Ovary (tissue), 9 donors: Measurements from ENCODE around the gene HFE. TPM values are rescaled to one million over a fixed set of nuclear protein-coding genes. Genes with fewer than 3 reads are reported as not detected.
A peak's percentile ranks its signal among the peaks of the same experiment; 100 is the strongest.

Experiments used
- DNase-seq, 5 donors: peaks; one replicate each; pipeline ENCODE4 v3.0.0-alpha.2; 2019 to 2020
- H3K27ac ChIP-seq, 2 donors: fragments of 200-600 bp; one replicate each; pipeline versions ENCODE4 v1.5.1 to v1.8.0; 2019 to 2022
- H3K27me3 ChIP-seq: fragments of 200-600 bp; one replicate; pipeline ENCODE4 v1.8.0; 2022
- H3K36me3 ChIP-seq: fragments of 200-600 bp; sonication (generic); one replicate; pipeline ENCODE4 v1.5.1; 2019
- H3K4me1 ChIP-seq: one replicate; pipeline ENCODE4 v1.8.1; 2013; ENCODE audit warnings: mild to moderate bottlenecking, moderate library complexity; ENCODE audit not compliant: insufficient read depth
- H3K4me3 ChIP-seq: fragments of 200-600 bp; sonication (generic); one replicate; pipeline ENCODE4 v1.5.1; 2017
- H3K9me3 ChIP-seq, 2 donors: fragments of 200-600 bp in 1 of 2; sonication (generic) in 1 of 2; one replicate each; pipeline versions ENCODE4 v1.5.1 to v1.8.1; 2013 to 2019; ENCODE audit warnings: mild to moderate bottlenecking in 1 of 2, moderate library complexity in 1 of 2
- EP300 ChIP-seq: sonication (generic); formaldehyde crosslinking; IDR thresholded peaks from one replicate; pipeline ENCODE4 v1.6.1; 2017; ENCODE audit warnings: antibody characterized with exemption
- POLR2A ChIP-seq: fragments of 450-650 bp; IDR thresholded peaks from one replicate; pipeline ENCODE4 v1.6.1; 2017; ENCODE audit warnings: antibody characterized with exemption, mild to moderate bottlenecking, moderate library complexity
- WGBS, 3 donors: extraction: QIAGEN DNeasy Blood & Tissue Kit in 1 of 3; methylation state at CpG; one replicate each; pipeline versions ENCODE4 v1.1.5 to v1.1.7; 2013 to 2017; 5-methylcytosine and 5-hydroxymethylcytosine counted together
- intact Hi-C, 4 donors: fragments of 100-400 bp; cut with DNase I; formaldehyde crosslinking; loops; one replicate each; pipeline versions ENCODE4 v1.11.0 to v1.15.1; 2022 to 2023
- polyA plus RNA-seq, 2 donors: library from polyadenylated mRNA; stranded (reverse); fragments of 200-250 nt in 1 of 2; fragments of 350-450 nt in 1 of 2; fragmentation: Illumina TruSeq in 1 of 2; extraction: RNeasy Lipid Tissue Mini Kit (QIAGEN cat#74804) in 1 of 2; gene quantifications; one replicate each; pipeline ENCODE4 v1.2.3, GENCODE V29; 2013 to 2014
- total RNA-seq, 7 donors: library from RNA; depleted of rRNA in 2 of 7; stranded (reverse); fragments of >200 nt in 2 of 7; fragmentation: NEBNext Ultra II Directional in 3 of 7; extraction: Animal tissue kit (Norgen Biotek cat#: 25700) in 3 of 7; gene quantifications; one replicate each; pipeline versions ENCODE4 v1.1.0 to v1.2.4, GENCODE V29; 2016 to 2023
- TF ChIP-seq, protein P1 (sequence below), 3 donors: fragments of 450-650 bp in 2 of 3; fragments of 200-600 bp in 1 of 3; IDR thresholded peaks; one replicate each; pipeline versions ENCODE4 v1.5.1 to v1.8.0; 2016 to 2022; ENCODE audit warnings: antibody characterized with exemption in 3 of 3, mild to moderate bottlenecking in 1 of 3
- donor health status: DM: no; HTN: no; CAD: no; lungs with moderate emphysema.
- donor health status: DM: no; HTN: no; CAD: no.
- donor health status: Bipolar disorder and iron deficiency.
- donor health status: DM: yes; HTN: yes; CAD: no.
- donor health status: DM: no; HTN: no; CAD: no.
- donor health status: DM: yes; HTN: yes; CAD: no.

The HFE gene
- total and polyA plus RNA-seq, 9 donors: 3.6 to 25.8 (median 7.4) TPM

- intact Hi-C loops: loop anchor here in 2 of 4 donors (2.0 to 10.0 kb wide), 3 partner anchors 35 to 163 kb away; a partner anchor contains a TSS
- DNase-seq: peak in 1 of 5 donors; percentile 27
- Histone ChIP-seq H3K27ac (no peak overlapping the region), H3K9me3 (no peaks in the 10 kb centered on the region), H3K27me3 (no peaks in the 10 kb centered on the region), H3K4me3 (no peak overlapping the region), H3K36me3 (no peaks in the 10 kb centered on the region), H3K4me1 (no peaks in the 10 kb centered on the region)
- TF ChIP-seq POLR2A (no peak), EP300 (no peak)
- TF ChIP-seq, protein P1, sequence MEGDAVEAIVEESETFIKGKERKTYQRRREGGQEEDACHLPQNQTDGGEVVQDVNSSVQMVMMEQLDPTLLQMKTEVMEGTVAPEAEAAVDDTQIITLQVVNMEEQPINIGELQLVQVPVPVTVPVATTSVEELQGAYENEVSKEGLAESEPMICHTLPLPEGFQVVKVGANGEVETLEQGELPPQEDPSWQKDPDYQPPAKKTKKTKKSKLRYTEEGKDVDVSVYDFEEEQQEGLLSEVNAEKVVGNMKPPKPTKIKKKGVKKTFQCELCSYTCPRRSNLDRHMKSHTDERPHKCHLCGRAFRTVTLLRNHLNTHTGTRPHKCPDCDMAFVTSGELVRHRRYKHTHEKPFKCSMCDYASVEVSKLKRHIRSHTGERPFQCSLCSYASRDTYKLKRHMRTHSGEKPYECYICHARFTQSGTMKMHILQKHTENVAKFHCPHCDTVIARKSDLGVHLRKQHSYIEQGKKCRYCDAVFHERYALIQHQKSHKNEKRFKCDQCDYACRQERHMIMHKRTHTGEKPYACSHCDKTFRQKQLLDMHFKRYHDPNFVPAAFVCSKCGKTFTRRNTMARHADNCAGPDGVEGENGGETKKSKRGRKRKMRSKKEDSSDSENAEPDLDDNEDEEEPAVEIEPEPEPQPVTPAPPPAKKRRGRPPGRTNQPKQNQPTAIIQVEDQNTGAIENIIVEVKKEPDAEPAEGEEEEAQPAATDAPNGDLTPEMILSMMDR (IDR thresholded peaks at IDR 0.05): no peak
- WGBS, 3 donors: 94 to 95% (median 95%) methylated on average over 18 of the region's 18 CpGs
Measured at GRCh38 chr6:26121141-26122004, 34.1 kb downstream of the HFE start.

DNA sequence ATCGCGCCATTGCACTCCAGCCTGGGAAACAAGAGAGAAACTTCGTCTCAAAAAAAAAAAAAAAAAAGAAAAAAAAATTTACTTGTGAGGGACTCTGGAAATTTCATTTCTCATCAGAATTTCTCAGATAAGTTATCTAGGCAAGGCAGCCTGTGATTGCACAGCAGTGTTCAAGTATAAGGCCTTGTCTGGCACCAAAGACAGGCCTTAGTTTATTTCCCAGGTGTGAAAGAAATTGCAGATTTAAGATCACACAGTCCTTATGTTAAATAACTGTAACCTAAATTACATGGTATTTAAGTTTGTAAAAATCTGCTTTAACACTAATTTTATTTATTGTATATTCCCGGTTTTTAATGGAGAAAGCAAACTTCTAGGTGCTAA, 34.8 kb downstream of the HFE start:
- TF ChIP-seq POLR2A (no peak), EP300 (no peak)
- TF ChIP-seq, protein P1 (IDR thresholded peaks at IDR 0.05): no peak
- Histone ChIP-seq H3K27ac (no peak overlapping the region), H3K27me3 (no peaks in the 10 kb centered on the region), H3K36me3 (no peaks in the 10 kb centered on the region), H3K9me3 (no peaks in the 10 kb centered on the region), H3K4me1 (no peaks in the 10 kb centered on the region), H3K4me3 (no peak overlapping the region)
- DNase-seq: no peak
- intact Hi-C loops: loop anchor here in 2 of 4 donors (2.0 to 10.0 kb wide), 3 partner anchors 35 to 163 kb away; a partner anchor contains a TSS
- 80 to 84% (median 83%) methylated on average over 4 of the region's 4 CpGs for WGBS, 3 donors

DNA sequence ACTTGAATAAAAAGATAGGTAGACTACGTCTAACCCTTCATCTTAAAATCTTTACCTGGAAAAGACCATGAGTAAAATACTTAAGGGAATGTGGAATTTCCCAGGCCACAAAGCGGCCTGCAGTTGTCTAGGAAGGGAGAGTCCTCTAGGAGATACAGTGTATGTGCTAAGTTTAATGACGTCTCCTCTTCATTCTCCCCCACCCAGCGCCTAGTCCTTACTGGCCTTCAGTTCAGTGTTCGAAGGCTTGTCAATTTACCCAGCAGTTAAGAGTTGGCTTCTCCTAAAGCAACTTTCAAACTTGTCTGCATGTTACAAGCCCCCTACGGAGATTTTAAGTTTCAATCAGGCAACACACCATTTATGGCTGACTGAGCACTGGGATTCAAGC, 35.2 kb downstream of the HFE start:
- TF ChIP-seq, protein P1 (IDR thresholded peaks at IDR 0.05): no peak
- no peak for TF ChIP-seq EP300
- no peak for TF ChIP-seq POLR2A
- intact Hi-C loops: loop anchor here in 2 of 4 donors (2.0 to 10.0 kb wide), 3 partner anchors 34 to 162 kb away; a partner anchor contains a TSS

GRCh38 chr6:26122793-26123674, 35.8 kb downstream of the HFE start:
- Histone ChIP-seq H3K27ac (peak overlapping the region; percentile 0 to 93), H3K36me3 (no peaks in the 10 kb centered on the region), H3K4me1 (peaks cover 3% of the 10 kb centered on the region), H3K4me3 (peak overlapping the region; percentile 90), H3K27me3 (no peaks in the 10 kb centered on the region), H3K9me3 (no peaks in the 10 kb centered on the region)
- TF ChIP-seq EP300: peak; percentile 90
- TF ChIP-seq POLR2A: peak; percentile 66
- TF ChIP-seq, protein P1 (IDR thresholded peaks at IDR 0.05): peak in 2 of 3 donors; percentile 5 to 15
- intact Hi-C loops: loop anchor here in 2 of 4 donors (2.0 to 10.0 kb wide), 3 partner anchors 34 to 162 kb away; a partner anchor contains a TSS
- DNase-seq: peak; percentile 83 to 92 (median 90)
- 2% methylated on average over 38 of the region's 38 CpGs for WGBS, 3 donors

More for the DNA sequence above, 35.2 kb downstream of the HFE start:
- Histone ChIP-seq H3K4me3 (no peak overlapping the region), H3K36me3 (no peaks in the 10 kb centered on the region), H3K27me3 (no peaks in the 10 kb centered on the region), H3K9me3 (no peaks in the 10 kb centered on the region), H3K27ac (peak overlapping the region; percentile 0 to 93), H3K4me1 (no peaks in the 10 kb centered on the region)
- WGBS, 3 donors: 64 to 68% (median 65%) methylated on average over 6 of the region's 6 CpGs
- peak in 1 of 5 donors; percentile 41 for DNase-seq
